ENCODE data around the gene KCNQ1. TPM values are rescaled to one million over a fixed set of nuclear protein-coding genes. Genes with fewer than 3 reads are reported as not detected.

The KCNQ1 gene
- total and polyA plus RNA-seq, 2 of the 13 experiments (the other 11 are each of a cell fraction or from before 2014, with no cell fraction given) = 0.02 to 0.08 TPM

DNA sequence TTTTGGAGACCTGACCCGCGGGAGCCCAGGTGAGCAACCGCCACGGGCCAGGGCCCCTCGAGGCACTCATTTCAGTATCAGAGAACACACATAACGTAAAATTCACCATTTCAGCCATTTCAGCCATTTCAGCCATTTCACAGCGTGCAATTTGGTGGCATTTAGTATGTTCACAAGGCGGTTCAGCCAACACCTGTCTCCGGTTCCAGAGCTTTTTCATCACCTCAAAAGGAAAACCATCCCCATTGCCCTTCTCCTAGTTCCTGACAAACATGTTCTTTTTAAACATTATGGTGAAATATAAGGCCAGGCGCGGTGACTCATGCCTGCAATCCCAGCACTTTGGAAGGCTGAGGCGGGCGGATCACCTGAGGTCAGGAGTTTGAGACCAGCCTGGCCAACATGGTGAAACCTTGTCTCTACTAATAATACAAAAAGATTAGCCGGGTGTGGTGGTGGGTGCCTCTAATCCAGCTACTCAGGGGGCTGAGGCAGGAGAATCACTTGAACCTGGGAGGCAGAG lies 119.3 kb downstream of the KCNQ1 start (continued):
- TF ChIP-seq, protein P1, sequence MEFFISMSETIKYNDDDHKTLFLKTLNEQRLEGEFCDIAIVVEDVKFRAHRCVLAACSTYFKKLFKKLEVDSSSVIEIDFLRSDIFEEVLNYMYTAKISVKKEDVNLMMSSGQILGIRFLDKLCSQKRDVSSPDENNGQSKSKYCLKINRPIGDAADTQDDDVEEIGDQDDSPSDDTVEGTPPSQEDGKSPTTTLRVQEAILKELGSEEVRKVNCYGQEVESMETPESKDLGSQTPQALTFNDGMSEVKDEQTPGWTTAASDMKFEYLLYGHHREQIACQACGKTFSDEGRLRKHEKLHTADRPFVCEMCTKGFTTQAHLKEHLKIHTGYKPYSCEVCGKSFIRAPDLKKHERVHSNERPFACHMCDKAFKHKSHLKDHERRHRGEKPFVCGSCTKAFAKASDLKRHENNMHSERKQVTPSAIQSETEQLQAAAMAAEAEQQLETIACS (CRISPR knock-in tag; IDR thresholded peaks at IDR 0.05) = no peak
- TF ChIP-seq IRX3 (CRISPR knock-in tag; IDR thresholded peaks at IDR 0.05; ENCODE audit: borderline replicate concordance, low read depth) (no peak), TAF15 (IDR thresholded peaks at IDR 0.05; ENCODE audit: low read depth, low read length, poor library complexity, severe bottlenecking) (no peak), NONO (IDR thresholded peaks at IDR 0.05) (no peak), NONO (CRISPR knock-in tag; conservative IDR thresholded peaks at IDR 0.05) (no peak), ZNF749 (CRISPR knock-in tag; IDR thresholded peaks at IDR 0.05; ENCODE audit: borderline replicate concordance) (no peak), RFX3 (CRISPR knock-in tag; IDR thresholded peaks at IDR 0.05) (no peak), ZNF761 (CRISPR knock-in tag; conservative IDR thresholded peaks at IDR 0.05) (peak; percentile 53; the same call in 1 of the 2 replicates), ZNF432 (CRISPR knock-in tag; IDR thresholded peaks at IDR 0.05; ENCODE audit: borderline replicate concordance) (no peak), MAFG (CRISPR knock-in tag; IDR thresholded peaks at IDR 0.05) (no peak), XRCC5 (optimal IDR thresholded peaks at IDR 0.05; ENCODE audit: low read length) (no peak), ZFYVE20 (CRISPR knock-in tag; IDR thresholded peaks at IDR 0.05; ENCODE audit: borderline replicate concordance, low read depth) (no peak), ZNF550 (CRISPR knock-in tag; IDR thresholded peaks at IDR 0.05; ENCODE audit: borderline replicate concordance) (no peak), FOXC1 (CRISPR knock-in tag; IDR thresholded peaks at IDR 0.05; ENCODE audit: borderline replicate concordance) (no peak), FOXJ3 (CRISPR knock-in tag; IDR thresholded peaks at IDR 0.05; ENCODE audit: borderline replicate concordance) (peak; percentile 2; the same call in 1 of the 2 replicates), ATRX (CRISPR knock-in tag; IDR thresholded peaks at IDR 0.05; ENCODE audit: borderline replicate concordance) (no peak), KDM6A (CRISPR knock-in tag; IDR thresholded peaks at IDR 0.05; ENCODE audit: low read depth) (no peak), ZBTB21 (CRISPR knock-in tag; IDR thresholded peaks at IDR 0.05) (no peak), ZNF737 (CRISPR knock-in tag; IDR thresholded peaks at IDR 0.05; ENCODE audit: borderline replicate concordance) (no peak)
- TF ChIP-seq, protein P2, sequence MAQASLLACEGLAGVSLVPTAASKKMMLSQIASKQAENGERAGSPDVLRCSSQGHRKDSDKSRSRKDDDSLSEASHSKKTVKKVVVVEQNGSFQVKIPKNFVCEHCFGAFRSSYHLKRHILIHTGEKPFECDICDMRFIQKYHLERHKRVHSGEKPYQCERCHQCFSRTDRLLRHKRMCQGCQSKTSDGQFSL (CRISPR knock-in tag; IDR thresholded peaks at IDR 0.05) = 0 out of 2 replicates have a peak, but pooled peaks have one; percentile 3
- TF ChIP-seq, protein P3, sequence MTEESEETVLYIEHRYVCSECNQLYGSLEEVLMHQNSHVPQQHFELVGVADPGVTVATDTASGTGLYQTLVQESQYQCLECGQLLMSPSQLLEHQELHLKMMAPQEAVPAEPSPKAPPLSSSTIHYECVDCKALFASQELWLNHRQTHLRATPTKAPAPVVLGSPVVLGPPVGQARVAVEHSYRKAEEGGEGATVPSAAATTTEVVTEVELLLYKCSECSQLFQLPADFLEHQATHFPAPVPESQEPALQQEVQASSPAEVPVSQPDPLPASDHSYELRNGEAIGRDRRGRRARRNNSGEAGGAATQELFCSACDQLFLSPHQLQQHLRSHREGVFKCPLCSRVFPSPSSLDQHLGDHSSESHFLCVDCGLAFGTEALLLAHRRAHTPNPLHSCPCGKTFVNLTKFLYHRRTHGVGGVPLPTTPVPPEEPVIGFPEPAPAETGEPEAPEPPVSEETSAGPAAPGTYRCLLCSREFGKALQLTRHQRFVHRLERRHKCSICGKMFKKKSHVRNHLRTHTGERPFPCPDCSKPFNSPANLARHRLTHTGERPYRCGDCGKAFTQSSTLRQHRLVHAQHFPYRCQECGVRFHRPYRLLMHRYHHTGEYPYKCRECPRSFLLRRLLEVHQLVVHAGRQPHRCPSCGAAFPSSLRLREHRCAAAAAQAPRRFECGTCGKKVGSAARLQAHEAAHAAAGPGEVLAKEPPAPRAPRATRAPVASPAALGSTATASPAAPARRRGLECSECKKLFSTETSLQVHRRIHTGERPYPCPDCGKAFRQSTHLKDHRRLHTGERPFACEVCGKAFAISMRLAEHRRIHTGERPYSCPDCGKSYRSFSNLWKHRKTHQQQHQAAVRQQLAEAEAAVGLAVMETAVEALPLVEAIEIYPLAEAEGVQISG (CRISPR knock-in tag; IDR thresholded peaks at IDR 0.05) = no peak; the same call in 1 of the 2 replicates
- TF ChIP-seq, protein P4, sequence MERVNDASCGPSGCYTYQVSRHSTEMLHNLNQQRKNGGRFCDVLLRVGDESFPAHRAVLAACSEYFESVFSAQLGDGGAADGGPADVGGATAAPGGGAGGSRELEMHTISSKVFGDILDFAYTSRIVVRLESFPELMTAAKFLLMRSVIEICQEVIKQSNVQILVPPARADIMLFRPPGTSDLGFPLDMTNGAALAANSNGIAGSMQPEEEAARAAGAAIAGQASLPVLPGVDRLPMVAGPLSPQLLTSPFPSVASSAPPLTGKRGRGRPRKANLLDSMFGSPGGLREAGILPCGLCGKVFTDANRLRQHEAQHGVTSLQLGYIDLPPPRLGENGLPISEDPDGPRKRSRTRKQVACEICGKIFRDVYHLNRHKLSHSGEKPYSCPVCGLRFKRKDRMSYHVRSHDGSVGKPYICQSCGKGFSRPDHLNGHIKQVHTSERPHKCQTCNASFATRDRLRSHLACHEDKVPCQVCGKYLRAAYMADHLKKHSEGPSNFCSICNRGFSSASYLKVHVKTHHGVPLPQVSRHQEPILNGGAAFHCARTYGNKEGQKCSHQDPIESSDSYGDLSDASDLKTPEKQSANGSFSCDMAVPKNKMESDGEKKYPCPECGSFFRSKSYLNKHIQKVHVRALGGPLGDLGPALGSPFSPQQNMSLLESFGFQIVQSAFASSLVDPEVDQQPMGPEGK (CRISPR knock-in tag; IDR thresholded peaks at IDR 0.05) = 0 out of 2 replicates have a peak, but pooled peaks have one; percentile 5
- TF ChIP-seq, protein P5, sequence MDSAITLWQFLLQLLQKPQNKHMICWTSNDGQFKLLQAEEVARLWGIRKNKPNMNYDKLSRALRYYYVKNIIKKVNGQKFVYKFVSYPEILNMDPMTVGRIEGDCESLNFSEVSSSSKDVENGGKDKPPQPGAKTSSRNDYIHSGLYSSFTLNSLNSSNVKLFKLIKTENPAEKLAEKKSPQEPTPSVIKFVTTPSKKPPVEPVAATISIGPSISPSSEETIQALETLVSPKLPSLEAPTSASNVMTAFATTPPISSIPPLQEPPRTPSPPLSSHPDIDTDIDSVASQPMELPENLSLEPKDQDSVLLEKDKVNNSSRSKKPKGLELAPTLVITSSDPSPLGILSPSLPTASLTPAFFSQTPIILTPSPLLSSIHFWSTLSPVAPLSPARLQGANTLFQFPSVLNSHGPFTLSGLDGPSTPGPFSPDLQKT (CRISPR knock-in tag; IDR thresholded peaks at IDR 0.05; ENCODE audit: borderline replicate concordance) = no peak

All from HepG2 (cell line).